Fibroblast of lung (primary cell): ENCODE data around the gene TCOF1.

Source experiments
- CTCF ChIP-seq, 2 donors: IDR thresholded peaks in 1 of 2; conservative IDR thresholded peaks in 1 of 2; 1 replicate in 1 of 2; 2 replicates in 1 of 2; pipeline ENCODE4 v1.5.1; 2011 to 2012; ENCODE audit warnings: low read length in 2 of 2, control low read depth in 1 of 2, inconsistent platforms in 1 of 2, low read depth in 1 of 2, mild to moderate bottlenecking in 1 of 2
- EZH2 ChIP-seq: IDR thresholded peaks from 2 replicates; pipeline ENCODE4 v1.5.1; 2012; ENCODE audit warnings: low read length, control low read depth, mild to moderate bottlenecking; ENCODE audit errors: missing control alignments

- TF ChIP-seq CTCF (conservative IDR thresholded peaks at IDR 0.05 in 1 of 2, IDR thresholded peaks at IDR 0.05 in 1 of 2; ENCODE audit: low read depth in 1 of 2, low read length in 2 of 2) (no peak), EZH2 (no peak)
Measured at GRCh38 chr5:150394131-150394530, 36.6 kb downstream of the TCOF1 start.
